Heart right ventricle (tissue), 16 donors: Measurements from ENCODE around the gene UGT3A1. TPM values are rescaled to one million over a fixed set of nuclear protein-coding genes. Genes with fewer than 3 reads are reported as not detected.
A peak's percentile ranks its signal among the peaks of the same experiment; 100 is the strongest.
"Not testable (repeated sequence)": the region's sequence is repeated elsewhere in the genome, so short reads cannot be mapped to it uniquely, and the experiment has no call there.

Experiments
- ATAC-seq, 8 donors: fragments of 200-7000 bp; cut with Tn5 transposase; one replicate each; pipeline ENCODE4 v1.9.1; 2020; ENCODE audit warnings: mild to moderate bottlenecking in 8 of 8, moderate library complexity in 8 of 8, moderate number of reproducible peaks in 1 of 8
- DNase-seq, 2 donors: peaks; one replicate each; pipeline ENCODE4 v3.0.0-alpha.2; 2020
- H3K27ac ChIP-seq, 10 donors: fragments of 200-600 bp; sonication (generic) in 2 of 10; one replicate each; pipeline versions ENCODE4 v1.5.0 to v1.8.0; 2020 to 2022; ENCODE audit warnings: mild to moderate bottlenecking in 3 of 10
- H3K27me3 ChIP-seq, 7 donors: fragments of 200-600 bp; one replicate each; pipeline ENCODE4 v1.8.0; 2021 to 2022; ENCODE audit warnings: mild to moderate bottlenecking in 2 of 7
- H3K36me3 ChIP-seq, 9 donors: fragments of 200-600 bp; sonication (generic) in 1 of 9; one replicate each; pipeline versions ENCODE4 v1.5.0 to v1.8.0; 2020 to 2022; ENCODE audit warnings: mild to moderate bottlenecking in 2 of 9
- H3K4me1 ChIP-seq, 9 donors: fragments of 200-600 bp; sonication (generic) in 1 of 9; one replicate each; pipeline versions ENCODE4 v1.5.0 to v1.8.0; 2020 to 2022; ENCODE audit warnings: mild to moderate bottlenecking in 4 of 9
- H3K4me3 ChIP-seq, 10 donors: fragments of 200-600 bp; sonication (generic) in 2 of 10; one replicate each; pipeline versions ENCODE4 v1.5.0 to v1.8.0; 2020 to 2022; ENCODE audit warnings: mild to moderate bottlenecking in 7 of 10, moderate library complexity in 2 of 10
- H3K9me3 ChIP-seq, 11 donors: fragments of 200-600 bp in 10 of 11; sonication (generic) in 2 of 11; one replicate each; pipeline versions ENCODE4 v1.5.0 to v1.8.0; 2013 to 2022; ENCODE audit warnings: mild to moderate bottlenecking in 2 of 11, control low read depth in 1 of 11, moderate library complexity in 1 of 11
- CTCF ChIP-seq, 9 donors: fragments of 200-600 bp; sonication (generic) in 2 of 9; IDR thresholded peaks; one replicate each; pipeline versions ENCODE4 v1.5.0 to v1.8.0; 2021 to 2022; ENCODE audit warnings: antibody characterized with exemption in 9 of 9, mild to moderate bottlenecking in 5 of 9, moderate library complexity in 1 of 9
- WGBS, 2 donors: extraction: QIAGEN DNeasy Blood & Tissue Kit; methylation state at CpG; one replicate each; pipeline ENCODE4 v1.1.7; 2013; ENCODE audit warnings: inconsistent platforms in 1 of 2; 5-methylcytosine and 5-hydroxymethylcytosine counted together
- intact Hi-C, 10 donors: fragments of 100-400 bp; cut with DNase I; formaldehyde crosslinking; loops; one replicate each; pipeline versions ENCODE4 v1.11.1 to v1.14.2; 2022
- polyA plus RNA-seq, 2 donors: library from polyadenylated mRNA; stranded (reverse); fragments of 200-250 nt; gene quantifications; one replicate each; pipeline ENCODE4 v1.2.3, GENCODE V29; 2013
- total RNA-seq, 10 donors: library from RNA; stranded (reverse); fragmentation: NEBNext Ultra II Directional in 3 of 10; extraction: Animal tissue kit (Norgen Biotek cat#: 25700) in 3 of 10; gene quantifications; one replicate each; pipeline versions ENCODE4 v1.2.1 to v1.2.4, GENCODE V29; 2021 to 2023
- donor health status: Arrhythmogenic right ventricular cardiomyopathy.
- donor health status: ischemic (EF 13 %, LVEDD 7.1; RV severe dilation, severe dysfunction).
- donor health status: healthy with polysubstance abuse.
- donor health status: DM: no; HTN: yes; CAD: no.
- donor health status: DM: no; HTN: no; CAD: no.
- donor health status: ischemic (EF 25% LVEDD 6.9; RV normal size, moderate dysfunction).
- donor health status: ischemic (EF 25% LVEDD 5.7; RV mildly dilated, moderate dysfunction).
- donor health status: healthy.
- donor health status: DM: yes; HTN: yes; CAD: no.
- donor health status: Ischemic cardiomyopathy.
- donor health status: ischemic (EF 35%, LVEDD 5.7; RV mildly dilated, moderate dysfunction).
- donor health status: nonischemic (EF 11% LVEDD 7.7; RV severe dilation, severe dysfunction).
- donor health status: DM: yes; HTN: yes; CAD: no.
- donor health status: PGD.
- donor health status: ischemic (EF 29% LVEDD 5.4; RV normal size, mild dysfunction).
- donor health status: nonischemic (EF 23%, LVEDD 6.1; RV moderate dilation, normal function).

Gene UGT3A1
- total and polyA plus RNA-seq, 12 donors, result not detected

- peaks cover 0 to 5% (median 0%) of the 10 kb centered on the region in 7 donors for H3K27me3 ChIP-seq
- no peak overlapping the region for H3K27ac ChIP-seq
- TF ChIP-seq CTCF (IDR thresholded peaks at IDR 0.05), result no peak
- DNase-seq, result no peak
- H3K9me3 ChIP-seq, result peaks cover 0 to 20% (median 0%) of the 10 kb centered on the region in 11 donors
- intact Hi-C loops, result no loop called here
- no peaks in the 10 kb centered on the region for H3K4me1 ChIP-seq
- 55 to 67% methylated on average over 6 of the region's 6 CpGs for WGBS, 2 donors
- peak in 1 of 8 donors; percentile 50 for ATAC-seq
- no peaks in the 10 kb centered on the region for H3K36me3 ChIP-seq
- H3K4me3 ChIP-seq, result no peak overlapping the region
These were observed 35.7 kb upstream of the UGT3A1 start for GRCh38 chr5:36026706-36027465.

- WGBS, 2 donors, result 72 to 73% methylated on average over 6 of the region's 6 CpGs
- intact Hi-C loops, H3K27ac ChIP-seq, H3K4me1 ChIP-seq, DNase-seq, H3K4me3 ChIP-seq, H3K27me3 ChIP-seq, ATAC-seq, H3K36me3 ChIP-seq: not testable (repeated sequence)
- H3K9me3 ChIP-seq, result peaks cover 0 to 20% (median 5%) of the 10 kb centered on the region in 11 donors
These were observed 31.1 kb upstream of the UGT3A1 start for GRCh38 chr5:36022246-36022645.

GRCh38 chr5:36019584-36019983 lies 28.4 kb upstream of the UGT3A1 start:
- 89 to 90% methylated on average over 5 of the region's 5 CpGs for WGBS, 2 donors

GRCh38 chr5:36017622-36018021 lies 26.4 kb upstream of the UGT3A1 start:
- DNase-seq (no peak), ATAC-seq (no peak)
- no peak overlapping the region for H3K4me3 ChIP-seq
- no peaks in the 10 kb centered on the region for H3K36me3 ChIP-seq
- no peaks in the 10 kb centered on the region for H3K4me1 ChIP-seq
- peaks cover 0 to 36% (median 13%) of the 10 kb centered on the region in 11 donors for H3K9me3 ChIP-seq
- H3K27ac ChIP-seq, result no peak overlapping the region
- no peak for TF ChIP-seq CTCF (IDR thresholded peaks at IDR 0.05)
- 68 to 74% methylated on average over 5 of the region's 5 CpGs for WGBS, 2 donors
- intact Hi-C loops, result no loop called here
- H3K27me3 ChIP-seq, result no peaks in the 10 kb centered on the region

More at GRCh38 chr5:36019584-36019983, 28.4 kb upstream of the UGT3A1 start:
- ATAC-seq, H3K27me3 ChIP-seq, H3K27ac ChIP-seq, H3K4me1 ChIP-seq, DNase-seq, H3K4me3 ChIP-seq, intact Hi-C loops, H3K36me3 ChIP-seq: not testable (repeated sequence)
- H3K9me3 ChIP-seq, result peaks cover 0 to 25% (median 13%) of the 10 kb centered on the region in 11 donors

GRCh38 chr5:36017004-36017403 lies 25.8 kb upstream of the UGT3A1 start:
- TF ChIP-seq CTCF (IDR thresholded peaks at IDR 0.05), result no peak
- Histone ChIP-seq H3K4me3 (no peak overlapping the region), H3K9me3 (peaks cover 0 to 38% (median 13%) of the 10 kb centered on the region in 11 donors), H3K4me1 (no peaks in the 10 kb centered on the region), H3K36me3 (no peaks in the 10 kb centered on the region), H3K27ac (no peak overlapping the region), H3K27me3 (no peaks in the 10 kb centered on the region)
- DNase-seq (no peak), ATAC-seq (no peak)
- intact Hi-C loops, result no loop called here
- 50% methylated on average over 1 of the region's 1 CpG for WGBS, 2 donors
